ENCODE data around the gene MARCHF2.
"Not testable (repeated sequence)": the region's sequence is repeated elsewhere in the genome, so short reads cannot be mapped to it uniquely, and the experiment has no call there.

DNA sequence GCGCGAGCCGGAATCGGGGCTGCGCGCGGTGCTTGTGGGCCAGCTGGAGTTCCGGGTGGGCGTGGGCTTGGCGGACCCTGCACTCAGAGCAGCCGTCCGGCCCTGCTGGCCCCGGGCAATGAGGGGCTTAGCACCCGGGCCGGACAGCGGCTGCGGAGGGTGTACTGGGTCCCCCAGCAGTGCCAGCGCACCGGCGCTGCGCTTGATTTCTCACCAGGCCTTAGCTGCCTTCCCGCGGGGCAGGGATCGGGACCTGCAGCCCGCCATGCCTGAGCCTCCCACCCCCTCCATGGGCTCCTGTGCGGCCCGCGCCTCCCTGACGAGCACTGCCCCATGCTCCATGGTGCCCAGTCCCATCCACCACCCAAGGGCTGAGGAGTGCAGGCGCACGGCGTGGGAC lies 37.3 kb upstream of the MARCHF2 start:
- TF ChIP-seq, protein P1, sequence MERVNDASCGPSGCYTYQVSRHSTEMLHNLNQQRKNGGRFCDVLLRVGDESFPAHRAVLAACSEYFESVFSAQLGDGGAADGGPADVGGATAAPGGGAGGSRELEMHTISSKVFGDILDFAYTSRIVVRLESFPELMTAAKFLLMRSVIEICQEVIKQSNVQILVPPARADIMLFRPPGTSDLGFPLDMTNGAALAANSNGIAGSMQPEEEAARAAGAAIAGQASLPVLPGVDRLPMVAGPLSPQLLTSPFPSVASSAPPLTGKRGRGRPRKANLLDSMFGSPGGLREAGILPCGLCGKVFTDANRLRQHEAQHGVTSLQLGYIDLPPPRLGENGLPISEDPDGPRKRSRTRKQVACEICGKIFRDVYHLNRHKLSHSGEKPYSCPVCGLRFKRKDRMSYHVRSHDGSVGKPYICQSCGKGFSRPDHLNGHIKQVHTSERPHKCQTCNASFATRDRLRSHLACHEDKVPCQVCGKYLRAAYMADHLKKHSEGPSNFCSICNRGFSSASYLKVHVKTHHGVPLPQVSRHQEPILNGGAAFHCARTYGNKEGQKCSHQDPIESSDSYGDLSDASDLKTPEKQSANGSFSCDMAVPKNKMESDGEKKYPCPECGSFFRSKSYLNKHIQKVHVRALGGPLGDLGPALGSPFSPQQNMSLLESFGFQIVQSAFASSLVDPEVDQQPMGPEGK (CRISPR knock-in tag; IDR thresholded peaks at IDR 0.05; ENCODE audit: borderline replicate concordance) = not testable (repeated sequence)
- not testable (repeated sequence) for TF ChIP-seq ZFP30 (CRISPR knock-in tag; IDR thresholded peaks at IDR 0.05); SNAI2 (CRISPR knock-in tag; IDR thresholded peaks at IDR 0.05); RARB (CRISPR knock-in tag; IDR thresholded peaks at IDR 0.05); ESRRG (CRISPR knock-in tag; IDR thresholded peaks at IDR 0.05); ARNTL (CRISPR knock-in tag; IDR thresholded peaks at IDR 0.05; ENCODE audit: borderline replicate concordance, low read depth); ZNF565 (CRISPR knock-in tag; conservative IDR thresholded peaks at IDR 0.05; ENCODE audit: low read depth); CSRNP3 (CRISPR knock-in tag; IDR thresholded peaks at IDR 0.05)
- TF ChIP-seq, protein P2, sequence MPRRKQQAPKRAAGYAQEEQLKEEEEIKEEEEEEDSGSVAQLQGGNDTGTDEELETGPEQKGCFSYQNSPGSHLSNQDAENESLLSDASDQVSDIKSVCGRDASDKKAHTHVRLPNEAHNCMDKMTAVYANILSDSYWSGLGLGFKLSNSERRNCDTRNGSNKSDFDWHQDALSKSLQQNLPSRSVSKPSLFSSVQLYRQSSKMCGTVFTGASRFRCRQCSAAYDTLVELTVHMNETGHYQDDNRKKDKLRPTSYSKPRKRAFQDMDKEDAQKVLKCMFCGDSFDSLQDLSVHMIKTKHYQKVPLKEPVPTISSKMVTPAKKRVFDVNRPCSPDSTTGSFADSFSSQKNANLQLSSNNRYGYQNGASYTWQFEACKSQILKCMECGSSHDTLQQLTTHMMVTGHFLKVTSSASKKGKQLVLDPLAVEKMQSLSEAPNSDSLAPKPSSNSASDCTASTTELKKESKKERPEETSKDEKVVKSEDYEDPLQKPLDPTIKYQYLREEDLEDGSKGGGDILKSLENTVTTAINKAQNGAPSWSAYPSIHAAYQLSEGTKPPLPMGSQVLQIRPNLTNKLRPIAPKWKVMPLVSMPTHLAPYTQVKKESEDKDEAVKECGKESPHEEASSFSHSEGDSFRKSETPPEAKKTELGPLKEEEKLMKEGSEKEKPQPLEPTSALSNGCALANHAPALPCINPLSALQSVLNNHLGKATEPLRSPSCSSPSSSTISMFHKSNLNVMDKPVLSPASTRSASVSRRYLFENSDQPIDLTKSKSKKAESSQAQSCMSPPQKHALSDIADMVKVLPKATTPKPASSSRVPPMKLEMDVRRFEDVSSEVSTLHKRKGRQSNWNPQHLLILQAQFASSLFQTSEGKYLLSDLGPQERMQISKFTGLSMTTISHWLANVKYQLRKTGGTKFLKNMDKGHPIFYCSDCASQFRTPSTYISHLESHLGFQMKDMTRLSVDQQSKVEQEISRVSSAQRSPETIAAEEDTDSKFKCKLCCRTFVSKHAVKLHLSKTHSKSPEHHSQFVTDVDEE (CRISPR knock-in tag; IDR thresholded peaks at IDR 0.05) = not testable (repeated sequence)
